K562 (cell line): ENCODE data around the gene PMVK. TPM values are rescaled to one million over a fixed set of nuclear protein-coding genes. Genes with fewer than 3 reads are reported as not detected.
A peak's percentile ranks its signal among the peaks of the same experiment; 100 is the strongest.

ENCODE experiments used
- ARID3B ChIP-seq: fragments of 250-450 bp; sonication (Bioruptor Pico); IDR thresholded peaks from 2 replicates; pipeline ENCODE4 v1.4.0; 2020; ENCODE audit warnings: borderline replicate concordance
- CCAR2 ChIP-seq: fragments of 200-400 bp; formaldehyde crosslinking; IDR thresholded peaks from 2 replicates; pipeline ENCODE4 v1.6.1; 2017; ENCODE audit warnings: mild to moderate bottlenecking, low read depth, low read length
- ESRRA ChIP-seq: fragments of 450-650 bp; IDR thresholded peaks from 2 replicates; pipeline ENCODE4 v1.6.1; 2014; ENCODE audit warnings: low read depth, mild to moderate bottlenecking, moderate library complexity, borderline replicate concordance
- PHF20 ChIP-seq: fragments of 450-650 bp; IDR thresholded peaks from 2 replicates; pipeline ENCODE4 v1.6.1; 2018; ENCODE audit not compliant: partially characterized antibody
- SAP30 ChIP-seq: fragments of 200-600 bp; sonication (generic); IDR thresholded peaks from 2 replicates; pipeline ENCODE4 v1.6.1; 2012; ENCODE audit warnings: borderline replicate concordance, low read depth, mild to moderate bottlenecking, moderate library complexity, low read length, control low read depth, inconsistent platforms; ENCODE audit not compliant: insufficient read depth, poor library complexity, severe bottlenecking
- SMARCE1 ChIP-seq: fragments of 450-650 bp; IDR thresholded peaks from 2 replicates; pipeline ENCODE4 v1.7.1; 2016; ENCODE audit warnings: mild to moderate bottlenecking
- SUPT5H ChIP-seq: fragments of 450-650 bp; IDR thresholded peaks from 2 replicates; pipeline ENCODE4 v1.6.1; 2016
- THAP12 ChIP-seq: fragments of 250-450 bp; sonication (Bioruptor Pico); IDR thresholded peaks from 2 replicates; pipeline ENCODE4 v1.9.0; 2021; ENCODE audit warnings: mild to moderate bottlenecking, inconsistent platforms
- ZNF124 ChIP-seq: sonication (generic); formaldehyde crosslinking; IDR thresholded peaks from 2 replicates; pipeline ENCODE4 v1.8.1; 2022; ENCODE audit warnings: missing genetic modification reagents
- ZNF212 ChIP-seq: fragments of 450-650 bp; formaldehyde crosslinking; IDR thresholded peaks from 2 replicates; pipeline ENCODE4 v1.4.0; 2020; ENCODE audit warnings: mild to moderate bottlenecking
- polyA plus RNA-seq, 8 experiments: library from polyadenylated mRNA; depleted of rRNA in 4 of 8; stranded (reverse) in 5 of 8; unstranded in 3 of 8; fragments of >200 nt; fragmentation: Nextera tagmentation in 2 of 8; fragmentation: Illumina TruSeq in 1 of 8; extraction: Ambion mirVana in 2 of 8; extraction: Trizol in 1 of 8; gene quantifications; 2 replicates each; pipeline versions ENCODE4 v1.2.1 to v1.2.3, GENCODE V29; 2011 to 2014; ENCODE audit warnings: inconsistent platforms in 1 of 8, missing spikeins in 1 of 8
- total RNA-seq, 7 experiments: library from RNA; depleted of rRNA in 6 of 7; stranded (reverse); fragments of >200 nt in 6 of 7; fragmentation: Illumina TruSeq in 2 of 7; extraction: Trizol in 2 of 7; gene quantifications; 2 replicates each; pipeline versions ENCODE4 v1.2.1 to v1.2.3, GENCODE V29; 2011 to 2021; ENCODE audit warnings: low replicate concordance in 1 of 7

PMVK gene
- total and polyA plus RNA-seq, 9 of the 15 experiments (the other 6 are each of a cell fraction or from before 2014, with no cell fraction given) = 1.1 to 15.3 (median 6.3) TPM

GRCh38 chr1:154960446-154961136 lies 24.1 kb upstream of the PMVK start (continued):
- TF ChIP-seq THAP12 (CRISPR knock-in tag) (no peak), ARID3B (no peak), ESRRA (no peak), ZNF124 (CRISPR knock-in tag) (no peak), CCAR2 (no peak), SAP30 (no peak), PHF20 (no peak), ZNF212 (no peak), SMARCE1 (0 out of 2 replicates have a peak, but pooled peaks have one; percentile 19), SUPT5H (no peak)
